Stimulated activated CD4-positive, alpha-beta T cell treated with anti-CD3 and anti-CD28 coated beads, Interleukin-4, amount 100 ng/mL, for 4 hours (primary cell): Measurements from ENCODE around the gene CRYGA.
"Not testable (repeated sequence)": the region's sequence is repeated elsewhere in the genome, so short reads cannot be mapped to it uniquely, and the experiment has no call there.

Experiments used
- DNase-seq, 2 experiments: peaks; one replicate each; pipeline ENCODE4 v3.0.0-alpha.2; 2020

CRYGA gene

GRCh38 chr2:208124013-208124715 is 39.2 kb downstream of the CRYGA start, which contains the start of gene CRYGD:
TSS of gene CRYGD (minus strand) at chr2:208124524. CDS start at chr2:208124473, 51 bp downstream.
- DNase-seq, result not testable (repeated sequence)

DNA sequence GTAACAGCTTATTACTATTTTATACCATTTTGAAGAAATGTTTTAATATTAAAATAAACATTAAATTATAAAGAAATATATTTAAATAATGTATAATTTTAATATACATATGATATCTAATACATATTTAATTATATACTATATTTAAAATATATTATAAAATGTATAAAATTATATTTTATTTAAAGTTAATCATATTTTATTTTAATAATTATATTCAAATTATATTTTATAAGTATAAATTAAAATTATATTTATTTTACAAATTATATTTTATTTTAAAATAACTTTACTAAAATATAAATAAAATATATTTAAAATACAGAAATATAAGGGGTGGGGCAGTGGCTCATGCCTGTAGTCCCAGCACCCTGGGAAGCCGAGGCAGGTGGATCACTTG is 41.1 kb downstream of the CRYGA start:
- no peak for DNase-seq

- DNase-seq, result no peak
Measured at GRCh38 chr2:208118918-208119317, 44.5 kb downstream of the CRYGA start.

- not testable (repeated sequence) for DNase-seq
Measured at GRCh38 chr2:208117390-208117789, 46.0 kb downstream of the CRYGA start.

GRCh38 chr2:208112969-208113368 is 50.4 kb downstream of the CRYGA start:
- no peak for DNase-seq

GRCh38 chr2:208112273-208112745 is 51.1 kb downstream of the CRYGA start:
- not testable (repeated sequence) for DNase-seq
